HG02973 (cell line): Measurements from ENCODE around the gene TMEM220.
"Not testable (repeated sequence)": the region's sequence is repeated elsewhere in the genome, so short reads cannot be mapped to it uniquely, and the experiment has no call there.

Experiments used
- ATAC-seq: cut with Tn5 transposase; IDR thresholded peaks from one replicate; pipeline ENCODE4 v1.9.1; 2021; ENCODE audit warnings: moderate library complexity; ENCODE audit not compliant: unreplicated experiment

Gene TMEM220

GRCh38 chr17:10755592-10756127 is 25.8 kb upstream of the TMEM220 start:
- no peak for ATAC-seq

DNA sequence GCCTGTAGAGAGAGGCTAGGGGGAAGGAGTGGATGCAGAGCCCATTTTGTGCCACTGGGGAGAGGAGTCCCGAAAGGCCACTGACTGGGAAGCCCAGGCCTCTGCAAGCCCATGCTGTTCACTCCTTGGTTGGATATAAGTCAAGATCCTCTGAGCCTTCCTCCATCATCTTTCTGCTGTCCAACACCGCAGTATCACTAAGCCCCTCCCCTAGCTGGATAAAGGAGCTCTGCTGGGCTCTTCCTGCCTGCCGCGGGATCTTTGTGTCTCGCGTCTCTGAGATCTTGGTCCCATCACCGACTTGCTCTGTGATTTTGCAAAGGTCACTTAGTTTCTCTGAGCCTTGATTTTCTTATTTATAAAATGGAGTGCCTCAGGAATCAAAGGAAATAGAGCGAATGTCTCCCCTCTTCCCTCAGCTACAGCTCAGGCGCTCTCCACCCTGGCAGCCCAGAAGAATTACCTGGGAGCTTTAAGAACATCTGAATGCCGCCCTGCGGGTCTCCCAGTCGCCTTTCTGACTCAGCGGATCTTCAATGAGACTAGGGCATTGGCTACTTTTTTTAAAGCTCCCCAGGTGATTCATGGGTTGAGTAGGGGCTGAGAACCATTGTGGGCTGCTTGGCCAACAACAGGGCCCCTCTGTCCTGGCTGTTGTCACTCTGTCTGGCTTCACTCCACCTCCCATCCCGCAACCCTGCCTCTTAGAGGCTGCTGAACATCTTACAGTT is 25.2 kb upstream of the TMEM220 start:
- no peak for ATAC-seq

- no peak for ATAC-seq
Observed at GRCh38 chr17:10754109-10754508, 24.3 kb upstream of the TMEM220 start.

GRCh38 chr17:10752696-10753095 is 22.9 kb upstream of the TMEM220 start:
- ATAC-seq, result no peak

DNA sequence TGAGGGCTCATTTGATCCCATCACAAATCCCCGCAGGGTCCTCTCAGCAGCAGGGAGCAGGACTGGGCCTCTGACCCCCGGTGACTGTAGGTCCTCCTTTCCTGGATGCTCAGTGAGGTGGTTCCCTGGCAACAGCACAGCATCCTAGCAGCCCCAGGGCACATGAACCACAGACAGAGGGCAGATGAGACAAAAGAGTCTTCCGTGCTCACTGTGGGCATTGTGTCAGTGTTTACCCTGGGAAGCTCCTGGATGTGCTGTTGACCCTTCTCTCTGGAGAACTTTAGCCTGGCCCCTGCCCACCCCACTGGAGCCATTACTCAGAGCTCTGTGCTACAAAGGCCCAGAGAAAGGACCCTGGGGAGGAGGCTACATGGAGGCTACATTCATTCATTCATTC is 21.7 kb upstream of the TMEM220 start:
- no peak for ATAC-seq

DNA sequence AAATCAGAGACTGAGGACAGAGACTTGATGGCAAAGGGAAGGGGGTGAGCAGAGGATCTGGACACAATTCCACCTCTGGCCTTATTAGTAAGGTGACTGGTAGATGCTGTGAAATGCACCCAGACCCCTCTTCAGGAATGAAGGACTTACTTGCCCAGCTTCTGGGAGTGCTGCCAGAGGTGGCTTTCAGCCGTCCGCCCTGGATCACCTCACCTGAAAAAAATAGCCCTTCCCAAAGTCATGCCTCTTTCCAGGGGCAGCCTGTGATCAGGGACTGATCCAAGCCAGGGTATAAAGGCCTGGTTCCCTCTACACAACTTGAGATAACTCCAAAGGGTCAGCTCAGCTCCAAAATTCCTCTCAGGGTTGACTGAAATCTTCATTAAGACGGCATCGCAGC is 20.4 kb upstream of the TMEM220 start:
- ATAC-seq, result no peak

- ATAC-seq, result no peak
Observed at GRCh38 chr17:10748531-10749181, 18.8 kb upstream of the TMEM220 start.

DNA sequence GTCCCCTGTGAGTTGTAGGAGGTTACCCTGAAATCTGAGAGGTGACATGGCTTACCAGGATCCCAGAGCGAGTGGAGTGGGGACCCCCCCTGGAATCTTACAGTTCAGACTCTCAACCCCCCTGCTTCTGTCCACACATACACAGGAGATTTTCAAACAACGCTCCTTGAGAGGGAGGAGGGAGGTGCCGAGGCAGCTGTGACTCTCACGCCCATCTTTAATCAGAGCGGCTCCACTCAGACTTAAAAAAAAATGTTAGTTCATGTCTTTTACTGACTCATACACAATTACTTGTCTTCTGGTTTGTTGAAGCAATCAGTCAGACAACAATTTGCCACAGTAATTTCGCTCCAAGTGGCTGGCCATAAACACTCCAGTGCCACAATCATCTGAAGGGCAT is 15.4 kb upstream of the TMEM220 start:
- no peak for ATAC-seq

DNA sequence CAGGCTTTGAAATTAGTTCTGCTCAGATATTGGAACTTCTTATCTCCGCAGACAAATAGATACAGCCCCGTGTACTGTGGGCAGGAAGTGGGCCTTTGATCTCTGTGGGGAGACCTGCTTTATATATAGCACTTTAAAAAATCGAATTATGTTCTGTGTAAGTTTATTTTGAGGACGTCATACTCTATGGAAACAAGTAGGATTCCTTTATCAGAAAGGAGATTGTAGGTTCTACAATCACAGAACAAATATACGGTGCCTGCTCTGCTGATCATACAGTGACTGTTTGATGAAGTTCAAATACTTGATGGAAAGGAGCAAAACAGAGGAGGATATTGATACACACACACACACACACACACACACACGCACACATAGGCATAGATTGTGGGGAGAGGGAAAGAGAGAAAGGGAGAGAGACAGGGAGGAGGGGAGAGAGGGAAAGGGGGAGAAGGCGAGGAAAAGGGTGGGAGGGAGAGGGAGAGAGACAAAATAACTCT is 14.7 kb upstream of the TMEM220 start:
- no peak for ATAC-seq

DNA sequence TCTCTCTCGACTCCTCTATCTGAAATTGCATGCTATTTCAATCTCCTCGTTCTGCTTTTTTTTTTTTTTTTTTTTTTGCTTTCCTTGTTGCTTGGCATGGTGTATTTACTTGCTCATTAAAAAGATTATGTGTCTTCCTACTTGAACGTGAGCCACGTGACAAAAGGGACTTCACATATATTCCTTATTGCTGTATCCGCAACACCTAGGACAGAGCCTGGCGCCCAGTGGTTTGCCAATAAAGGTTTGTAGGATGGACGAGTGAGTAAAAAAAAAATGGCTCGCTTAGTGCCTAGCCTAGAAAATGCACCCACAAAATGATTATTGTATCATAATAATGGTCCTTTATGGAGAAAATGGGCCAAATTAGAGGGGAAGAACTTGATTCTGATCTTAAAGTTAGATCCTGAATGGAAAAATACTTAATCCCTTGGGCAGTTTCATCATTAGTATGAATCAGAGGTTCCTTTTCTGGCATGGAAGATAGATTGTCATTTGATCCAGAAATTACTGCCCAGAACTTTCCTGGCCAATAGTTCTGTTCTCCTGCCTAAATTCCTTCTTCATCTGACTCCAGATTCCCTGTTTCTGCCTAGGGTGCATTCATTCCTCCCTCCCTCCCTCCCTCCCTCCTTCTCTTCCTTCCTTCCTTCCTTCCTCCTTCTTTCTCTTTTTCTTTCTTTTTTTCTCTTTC is 13.6 kb upstream of the TMEM220 start:
- no peak for ATAC-seq

DNA sequence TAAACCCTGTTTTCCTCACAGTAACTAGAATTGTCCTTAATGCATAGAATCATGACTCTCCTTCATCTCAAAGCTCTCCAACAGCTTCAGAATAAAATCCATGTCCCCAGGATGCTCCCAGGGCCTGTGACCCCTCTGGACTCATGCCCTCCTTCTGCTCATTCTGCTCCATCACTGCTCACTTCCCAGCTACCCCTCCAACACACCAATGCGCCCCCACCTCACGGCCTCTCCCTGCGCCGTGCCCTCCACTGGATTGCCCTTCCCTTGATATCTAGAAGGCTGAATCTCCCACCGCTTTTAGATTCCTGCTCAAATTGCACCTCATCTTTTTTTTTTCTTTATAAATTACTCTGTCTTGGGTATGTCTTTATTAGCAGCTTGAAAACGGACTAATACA is 12.6 kb upstream of the TMEM220 start:
- no peak for ATAC-seq

- no peak for ATAC-seq
Observed at GRCh38 chr17:10741416-10742135, 11.8 kb upstream of the TMEM220 start.

DNA sequence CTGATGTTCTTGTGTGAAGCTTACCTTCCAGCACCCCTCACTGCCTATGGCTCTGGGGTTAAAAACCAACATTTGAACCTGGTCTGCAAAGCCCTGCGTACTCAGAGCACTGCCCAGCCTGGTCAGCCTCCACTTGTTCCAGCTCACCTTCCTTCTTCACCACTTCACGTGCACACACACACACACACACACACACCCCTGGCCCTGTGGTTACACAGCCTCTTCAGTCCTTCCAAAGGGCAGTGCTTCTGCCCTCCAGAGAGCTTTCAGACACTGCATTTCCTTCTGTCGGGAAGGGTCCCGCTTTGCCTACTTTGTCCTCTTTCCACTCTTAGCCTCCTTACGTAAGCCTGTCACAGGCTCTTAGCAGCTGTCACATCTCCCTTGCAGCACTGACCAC is 9.6 kb upstream of the TMEM220 start:
- ATAC-seq, result no peak

GRCh38 chr17:10738521-10739258 is 8.9 kb upstream of the TMEM220 start:
- no peak for ATAC-seq

GRCh38 chr17:10737736-10738135 is 7.9 kb upstream of the TMEM220 start:
- ATAC-seq, result no peak

DNA sequence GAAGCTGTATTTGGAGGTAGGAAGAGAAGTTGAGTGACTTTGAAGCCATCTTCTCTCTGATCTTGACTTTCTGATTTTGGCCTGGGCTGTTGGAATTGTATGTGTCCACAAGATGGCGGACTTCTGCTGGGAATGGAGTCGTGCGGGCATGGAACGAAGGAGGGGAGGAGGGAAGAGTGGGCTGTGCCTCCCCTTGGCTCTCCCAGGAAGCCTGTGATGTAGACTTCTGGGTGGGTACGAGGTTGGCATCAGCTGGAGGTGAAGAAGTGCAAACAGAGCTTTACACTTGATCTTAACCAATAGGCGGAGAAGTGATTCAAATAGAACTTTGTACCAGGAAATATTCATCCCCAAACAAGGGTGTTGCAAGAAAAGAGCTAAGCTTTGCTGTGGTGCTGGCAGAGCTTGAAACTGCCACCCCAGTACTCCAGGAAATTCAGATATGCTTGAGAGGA is 7.4 kb upstream of the TMEM220 start:
- no peak for ATAC-seq

- no peak for ATAC-seq
Observed at GRCh38 chr17:10735821-10736220, 6.0 kb upstream of the TMEM220 start.

DNA sequence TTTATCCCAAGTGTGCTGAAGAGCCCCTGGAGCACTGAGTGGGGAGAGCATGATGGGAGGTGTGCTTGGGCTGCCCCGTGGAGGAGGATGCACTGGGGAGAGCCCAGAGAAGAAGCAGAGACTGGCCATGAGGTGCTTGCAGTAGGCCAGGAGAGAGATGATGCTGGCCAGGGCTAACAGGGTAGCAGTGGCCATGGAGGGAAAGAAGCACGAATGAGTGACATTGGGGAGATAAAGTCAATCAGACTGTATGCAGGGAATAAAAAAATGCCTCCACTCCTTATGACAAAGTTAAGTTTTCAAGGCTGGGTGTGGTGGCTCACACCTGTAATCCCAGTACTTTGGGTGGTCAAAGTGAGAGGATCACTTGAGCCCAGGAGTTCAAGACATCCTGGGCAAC is 5.4 kb upstream of the TMEM220 start:
- ATAC-seq, result no peak

DNA sequence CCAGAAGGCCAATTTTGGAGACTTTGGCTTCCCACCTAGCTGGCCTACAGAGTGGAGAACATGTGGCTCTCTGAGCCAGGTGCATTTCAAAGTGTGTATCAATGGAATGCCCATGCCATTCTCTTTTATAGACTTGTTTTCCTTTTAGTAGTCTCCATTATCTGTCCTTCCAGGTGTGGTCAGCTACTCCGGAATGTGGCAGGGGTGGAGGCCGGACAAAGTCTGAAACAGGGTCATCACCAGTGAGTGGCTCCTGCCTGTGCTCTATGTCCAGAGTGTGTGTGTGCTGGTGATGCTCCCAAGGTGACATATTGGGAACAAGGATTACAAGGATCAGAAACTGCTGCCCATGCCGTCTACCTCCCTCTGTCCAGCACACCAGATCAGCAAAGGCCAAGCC is 3.8 kb upstream of the TMEM220 start:
- ATAC-seq, result no peak

GRCh38 chr17:10732121-10732520 is 2.3 kb upstream of the TMEM220 start:
- not testable (repeated sequence) for ATAC-seq
